DND-41 (cell line): ENCODE results near the gene COG6.

Experiments
- ATAC-seq: fragments of 200-7000 bp; cut with Tn5 transposase; 3 replicates; pipeline ENCODE4 v1.9.1; 2021; ENCODE audit warnings: low read depth; ENCODE audit not compliant: insufficient read depth
- DNase-seq: peaks from one replicate; pipeline ENCODE4 v3.0.0-alpha.2; 2020
- H2AFZ ChIP-seq: 2 replicates; pipeline ENCODE4 v1.6.0; 2012; ENCODE audit warnings: low read depth, low read length
- H3K27ac ChIP-seq: 2 replicates; pipeline ENCODE4 v1.5.1; 2012; ENCODE audit warnings: low read length, inconsistent platforms
- H3K27me3 ChIP-seq: fragments of 200-600 bp; sonication (generic); 2 replicates; pipeline ENCODE4 v1.6.0; 2012; ENCODE audit warnings: low read length, mild to moderate bottlenecking, inconsistent platforms; ENCODE audit not compliant: insufficient read depth, poor library complexity
- H3K36me3 ChIP-seq: 2 replicates; pipeline ENCODE4 v1.5.1; 2012; ENCODE audit warnings: low read length, inconsistent platforms; ENCODE audit not compliant: insufficient read depth
- H3K4me1 ChIP-seq: 2 replicates; pipeline ENCODE4 v1.5.1; 2012; ENCODE audit warnings: mild to moderate bottlenecking, low read length; ENCODE audit not compliant: insufficient read depth
- H3K4me2 ChIP-seq: 2 replicates; pipeline ENCODE4 v1.6.0; 2012; ENCODE audit warnings: mild to moderate bottlenecking, moderate library complexity, low read length, inconsistent platforms; ENCODE audit not compliant: insufficient read depth
- H3K4me3 ChIP-seq, 2 experiments: fragments of 200-600 bp in 1 of 2; shearing (Covaris generic) in 1 of 2; 2 replicates each; pipeline ENCODE4 v1.5.1; 2012 to 2016; ENCODE audit warnings: inconsistent platforms in 2 of 2, low read length in 2 of 2, mild to moderate bottlenecking in 2 of 2, low read depth in 1 of 2, moderate library complexity in 1 of 2
- H3K79me2 ChIP-seq: 2 replicates; pipeline ENCODE4 v1.6.0; 2012; ENCODE audit warnings: low read length, inconsistent platforms; ENCODE audit not compliant: insufficient read depth
- H3K9ac ChIP-seq: 2 replicates; pipeline ENCODE4 v1.6.0; 2012; ENCODE audit warnings: low read depth, mild to moderate bottlenecking, inconsistent platforms, low read length, moderate library complexity
- H3K9me3 ChIP-seq: 2 replicates; pipeline ENCODE4 v1.5.1; 2012; ENCODE audit warnings: low read length, moderate library complexity, mild to moderate bottlenecking, inconsistent platforms; ENCODE audit not compliant: insufficient read depth, severe bottlenecking
- H4K20me1 ChIP-seq: 2 replicates; pipeline ENCODE4 v1.6.0; 2012; ENCODE audit warnings: low read length; ENCODE audit not compliant: insufficient read depth
- CTCF ChIP-seq: IDR thresholded peaks from 2 replicates; pipeline ENCODE4 v1.5.1; 2012; ENCODE audit warnings: borderline replicate concordance, low read length, moderate library complexity, mild to moderate bottlenecking; ENCODE audit not compliant: poor library complexity, severe bottlenecking; ENCODE audit errors: extremely low read depth
- EZH2 ChIP-seq: IDR thresholded peaks from 3 replicates; pipeline ENCODE4 v1.6.1; 2012; ENCODE audit warnings: borderline replicate concordance, low read depth, mild to moderate bottlenecking, moderate library complexity, low read length, inconsistent platforms; ENCODE audit not compliant: severe bottlenecking

COG6 gene

GRCh38 chr13:39770221-39771090 is 115.0 kb downstream of the COG6 start:
- DNase-seq: no peak
- no peak for TF ChIP-seq CTCF
- TF ChIP-seq EZH2: no peak

GRCh38 chr13:39773833-39774232 is 118.4 kb downstream of the COG6 start:
- Histone ChIP-seq H3K36me3 (no peaks in the 10 kb centered on the region), H3K4me3 (no peak overlapping the region), H3K9ac (no peak overlapping the region), H3K4me2 (no peak overlapping the region), H3K4me1 (no peaks in the 10 kb centered on the region), H3K27me3 (no peaks in the 10 kb centered on the region), H2AFZ (no peak overlapping the region), H3K9me3 (no peaks in the 10 kb centered on the region), H4K20me1 (no peaks in the 10 kb centered on the region), H3K27ac (no peak overlapping the region), H3K79me2 (no peaks in the 10 kb centered on the region)
- TF ChIP-seq EZH2: no peak
- TF ChIP-seq CTCF: no peak
- ATAC-seq (no peak), DNase-seq (no peak)

More at GRCh38 chr13:39770221-39771090, 115.0 kb downstream of the COG6 start:
- H3K4me1 ChIP-seq: no peaks in the 10 kb centered on the region
- no peaks in the 10 kb centered on the region for H3K27me3 ChIP-seq
- no peak overlapping the region for H3K27ac ChIP-seq
- H3K9ac ChIP-seq: no peak overlapping the region
- H3K4me3 ChIP-seq: no peak overlapping the region
- no peak overlapping the region for H2AFZ ChIP-seq
- no peaks in the 10 kb centered on the region for H3K9me3 ChIP-seq
- no peaks in the 10 kb centered on the region for H3K79me2 ChIP-seq
- no peaks in the 10 kb centered on the region for H3K36me3 ChIP-seq
- H4K20me1 ChIP-seq: no peaks in the 10 kb centered on the region
- no peak overlapping the region for H3K4me2 ChIP-seq
- ATAC-seq: no peak

- Histone ChIP-seq H3K4me2 (no peak overlapping the region), H3K79me2 (no peaks in the 10 kb centered on the region), H2AFZ (no peak overlapping the region), H3K9me3 (no peaks in the 10 kb centered on the region), H3K4me3 (no peak overlapping the region), H4K20me1 (no peaks in the 10 kb centered on the region), H3K9ac (no peak overlapping the region), H3K27me3 (no peaks in the 10 kb centered on the region), H3K27ac (no peak overlapping the region), H3K36me3 (no peaks in the 10 kb centered on the region), H3K4me1 (peaks cover 5% of the 10 kb centered on the region; the same call in 1 of the 2 replicates)
- no peak for ATAC-seq
- no peak for DNase-seq
- no peak for TF ChIP-seq EZH2
- TF ChIP-seq CTCF: no peak
These were observed 121.0 kb downstream of the COG6 start for GRCh38 chr13:39776439-39776838.
